Calu3 (cell line): ENCODE measurements around the gene MED12L. TPM values are rescaled to one million over a fixed set of nuclear protein-coding genes. Genes with fewer than 3 reads are reported as not detected.

ENCODE experiments used
- BruUV-seq: library from RNA; stranded (reverse); fragments of 400-500 nt; replicated peaks from 2 replicates; lab custom pipeline; 2021; lab: Mats Ljungman, UMichigan
- CTCF ChIA-PET: fragments of 300-600 bp; sonication (Branson Sonifier 250); formaldehyde crosslinking; loops from one replicate; lab custom pipeline; 2022; ENCODE audit warnings: antibody characterized with exemption; lab: Charles Lee
- DNase-seq: peaks from one replicate; pipeline ENCODE4 v3.0.0; 2022
- H3K27ac Mint-ChIP-seq: one replicate; pipeline ENCODE4 v1.8.0; 2022; ENCODE audit warnings: mixed read lengths; ENCODE audit not compliant: unreplicated experiment
- H3K27me3 Mint-ChIP-seq: one replicate; pipeline ENCODE4 v1.8.0; 2022; ENCODE audit warnings: mixed read lengths; ENCODE audit not compliant: unreplicated experiment
- H3K36me3 Mint-ChIP-seq: one replicate; pipeline ENCODE4 v1.8.0; 2022; ENCODE audit warnings: mild to moderate bottlenecking, moderate library complexity, mixed read lengths; ENCODE audit not compliant: insufficient read depth, unreplicated experiment
- H3K4me1 Mint-ChIP-seq: one replicate; pipeline ENCODE4 v1.8.0; 2022; ENCODE audit warnings: mild to moderate bottlenecking, low read depth, mixed read lengths; ENCODE audit not compliant: unreplicated experiment
- H3K4me3 Mint-ChIP-seq: one replicate; pipeline ENCODE4 v1.8.0; 2022; ENCODE audit warnings: mild to moderate bottlenecking, low read depth, moderate library complexity, mixed read lengths; ENCODE audit not compliant: unreplicated experiment
- H3K9me3 Mint-ChIP-seq: one replicate; pipeline ENCODE4 v1.8.0; 2022; ENCODE audit warnings: low read depth, mixed read lengths; ENCODE audit not compliant: unreplicated experiment
- intact Hi-C: fragments of 100-400 bp; cut with micrococcal nuclease; formaldehyde crosslinking; loops from one replicate; pipeline ENCODE4 v1.10.0; 2022; ENCODE audit not compliant: unreplicated experiment
- total RNA-seq: library from RNA; stranded (reverse); gene quantifications from 2 replicates; pipeline ENCODE4 v1.2.3, GENCODE V29; 2022
- TF ChIP-seq, protein P1 (sequence below): fragments of 200-600 bp; IDR thresholded peaks from one replicate; pipeline ENCODE4 v1.8.0; 2022; ENCODE audit warnings: antibody characterized with exemption; ENCODE audit not compliant: unreplicated experiment

The MED12L gene
- total RNA-seq, 1 experiment from 2014 or later: 4.6 TPM

DNA sequence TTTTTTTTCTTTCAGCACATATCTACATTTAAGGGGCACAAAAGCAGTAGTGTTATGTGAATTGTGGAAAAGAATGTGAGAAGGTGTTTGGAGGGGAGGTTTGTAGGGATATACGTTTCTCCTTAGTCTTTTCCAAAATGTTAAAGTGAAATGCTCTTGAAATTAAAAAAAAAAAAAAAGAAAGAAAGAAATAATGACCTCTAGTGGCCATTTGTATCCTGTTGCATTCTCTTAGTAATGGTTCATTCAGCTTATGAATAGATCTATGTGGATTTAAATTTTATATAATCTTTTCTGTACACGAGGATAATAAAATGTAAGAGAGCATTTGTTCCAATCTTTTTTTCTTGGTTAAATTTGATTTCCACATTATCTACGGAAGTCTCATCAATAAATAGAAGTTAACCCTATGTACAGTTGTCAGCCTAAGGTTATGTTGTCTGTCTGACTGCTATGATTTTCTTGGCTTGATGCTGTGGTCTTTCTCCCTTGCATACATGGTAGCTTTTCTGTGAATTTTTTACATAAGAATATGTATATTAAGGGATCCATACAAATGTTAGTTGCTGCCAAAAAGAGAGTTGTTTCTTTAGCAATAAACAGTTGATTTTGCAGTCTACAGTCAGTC is 242.2 kb downstream of the MED12L start:
- Mint-ChIP-seq H3K4me1 (peaks cover 10% of the 10 kb centered on the region), H3K4me3 (no peak overlapping the region), H3K27ac (no peak overlapping the region), H3K27me3 (no peaks in the 10 kb centered on the region), H3K36me3 (no peaks in the 10 kb centered on the region), H3K9me3 (peaks cover 3% of the 10 kb centered on the region)
- TF ChIP-seq, protein P1, sequence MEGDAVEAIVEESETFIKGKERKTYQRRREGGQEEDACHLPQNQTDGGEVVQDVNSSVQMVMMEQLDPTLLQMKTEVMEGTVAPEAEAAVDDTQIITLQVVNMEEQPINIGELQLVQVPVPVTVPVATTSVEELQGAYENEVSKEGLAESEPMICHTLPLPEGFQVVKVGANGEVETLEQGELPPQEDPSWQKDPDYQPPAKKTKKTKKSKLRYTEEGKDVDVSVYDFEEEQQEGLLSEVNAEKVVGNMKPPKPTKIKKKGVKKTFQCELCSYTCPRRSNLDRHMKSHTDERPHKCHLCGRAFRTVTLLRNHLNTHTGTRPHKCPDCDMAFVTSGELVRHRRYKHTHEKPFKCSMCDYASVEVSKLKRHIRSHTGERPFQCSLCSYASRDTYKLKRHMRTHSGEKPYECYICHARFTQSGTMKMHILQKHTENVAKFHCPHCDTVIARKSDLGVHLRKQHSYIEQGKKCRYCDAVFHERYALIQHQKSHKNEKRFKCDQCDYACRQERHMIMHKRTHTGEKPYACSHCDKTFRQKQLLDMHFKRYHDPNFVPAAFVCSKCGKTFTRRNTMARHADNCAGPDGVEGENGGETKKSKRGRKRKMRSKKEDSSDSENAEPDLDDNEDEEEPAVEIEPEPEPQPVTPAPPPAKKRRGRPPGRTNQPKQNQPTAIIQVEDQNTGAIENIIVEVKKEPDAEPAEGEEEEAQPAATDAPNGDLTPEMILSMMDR: peak; percentile 59
- no peak for DNase-seq
- intact Hi-C loops: loop anchor here (1.0 kb wide), 2 partner anchors 22 to 37 kb away; no protein-coding TSS in a partner anchor
- BruUV-seq: no TSS peak
- CTCF ChIA-PET: interaction anchor here (0.6 to 2.1 kb wide), 21 partner anchors 11 to 1501 kb away, joined by 3 to 27 read pairs (median 4); partner anchors contain the start of gene GPR87

DNA sequence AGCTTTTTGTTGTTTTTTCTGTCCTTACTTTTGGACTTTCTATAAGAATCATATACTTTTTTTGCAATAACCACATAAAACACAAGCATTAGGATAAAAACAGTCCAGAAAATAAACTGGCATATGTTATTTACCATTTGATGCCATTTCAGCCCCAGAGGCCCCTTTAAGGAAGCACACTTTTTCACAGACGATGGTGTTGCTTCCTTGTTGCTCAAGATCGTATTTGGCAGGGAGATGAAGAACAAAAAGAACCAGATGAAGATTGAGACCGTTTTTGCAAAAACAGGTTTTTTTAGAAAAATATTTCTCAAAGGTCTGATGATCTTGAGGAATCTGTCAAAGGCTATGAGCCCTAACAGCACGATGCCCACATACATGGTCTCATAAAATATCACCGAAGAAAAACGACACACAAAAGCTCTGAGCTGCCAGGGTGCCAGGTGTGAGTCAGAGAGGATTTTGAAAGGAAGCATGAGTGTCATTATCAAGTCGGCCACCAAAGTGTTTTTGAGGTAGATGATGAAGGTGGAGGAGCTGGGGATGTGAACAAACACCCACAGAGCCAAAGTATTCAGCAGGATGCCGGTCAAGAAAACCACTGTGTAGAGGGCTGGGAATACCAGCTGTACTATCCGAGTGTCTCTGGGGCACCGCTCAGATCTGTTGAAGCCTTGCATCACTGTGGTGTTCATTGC is 243.0 kb downstream of the MED12L start:
- intact Hi-C loops: no loop called here
- BruUV-seq: no TSS peak
- TF ChIP-seq, protein P1: no peak
- CTCF ChIA-PET: interaction anchor here (0.6 to 2.1 kb wide), 14 partner anchors 12 to 1937 kb away, joined by 3 to 27 read pairs (median 4); partner anchors contain the start of gene GPR87
- Mint-ChIP-seq H3K4me1 (peaks cover 10% of the 10 kb centered on the region), H3K9me3 (no peaks in the 10 kb centered on the region), H3K27me3 (no peaks in the 10 kb centered on the region), H3K27ac (peak overlapping the region; percentile 46), H3K4me3 (peak overlapping the region; percentile 27), H3K36me3 (no peaks in the 10 kb centered on the region)
- DNase-seq: peak; percentile 24

DNA sequence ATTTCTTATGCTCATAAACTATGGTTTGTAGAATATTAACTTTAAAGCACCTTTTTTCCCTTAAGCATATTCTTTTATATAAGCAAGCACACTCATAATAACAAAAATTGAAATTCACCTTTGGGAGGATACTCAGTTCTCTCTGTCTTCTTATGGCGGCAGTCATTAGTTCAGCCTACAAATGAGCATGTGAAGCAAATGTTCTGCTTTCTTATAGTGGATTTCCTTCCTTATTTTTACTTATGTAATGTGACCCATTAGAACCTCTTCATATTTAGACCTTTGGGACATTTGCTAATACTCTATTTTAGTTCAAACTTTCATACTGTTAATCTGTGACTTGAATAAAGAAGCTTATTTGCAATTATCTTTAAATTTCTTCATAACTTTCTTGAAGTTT is 243.9 kb downstream of the MED12L start, which contains the start of gene P2RY13:
TSS of gene P2RY13 (minus strand) at position 187 of the 400 bp plus-strand sequence. CDS start at position 166, 21 bp downstream.
- BruUV-seq: no TSS peak
- no peaks in the 10 kb centered on the region for H3K36me3 Mint-ChIP-seq
- H3K27me3 Mint-ChIP-seq: no peaks in the 10 kb centered on the region
- peak within 1 kb of the TSS; percentile 46 for H3K27ac Mint-ChIP-seq
- TF ChIP-seq, protein P1: no peak
- CTCF ChIA-PET: interaction anchor here (2.1 kb wide), 1 partner anchor 24 kb away, joined by 27 read pairs; no protein-coding TSS in a partner anchor
- peak within 1 kb of the TSS; percentile 27 for H3K4me3 Mint-ChIP-seq
- no peak for DNase-seq
- H3K9me3 Mint-ChIP-seq: no peaks in the 10 kb centered on the region
- H3K4me1 Mint-ChIP-seq: peaks cover 10% of the 10 kb centered on the region
- intact Hi-C loops: no loop called here

DNA sequence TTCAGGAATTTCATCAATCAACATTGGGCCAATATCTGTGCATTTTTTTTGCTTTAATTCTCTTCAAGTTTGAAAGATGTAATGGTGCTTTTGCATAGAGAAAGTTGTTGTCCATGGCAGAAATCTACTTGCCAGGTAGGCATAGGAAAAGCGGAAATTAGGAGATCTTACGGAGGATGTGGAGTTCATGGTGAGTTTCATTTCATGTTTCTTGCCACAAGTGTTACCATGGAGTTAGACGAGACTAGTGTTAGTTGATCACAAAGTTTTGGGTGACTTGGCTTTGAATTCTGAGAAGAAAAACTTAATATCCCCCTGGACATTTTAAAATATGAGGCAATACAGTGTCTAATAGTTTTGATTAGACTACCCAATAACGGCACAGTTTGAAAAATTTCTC is 244.9 kb downstream of the MED12L start:
- intact Hi-C loops: no loop called here
- Mint-ChIP-seq H3K4me1 (peaks cover 10% of the 10 kb centered on the region), H3K9me3 (no peaks in the 10 kb centered on the region), H3K27me3 (no peaks in the 10 kb centered on the region), H3K27ac (no peak overlapping the region), H3K4me3 (no peak overlapping the region), H3K36me3 (no peaks in the 10 kb centered on the region)
- no peak for DNase-seq
- CTCF ChIA-PET: no interaction called here
- TF ChIP-seq, protein P1: no peak
- no TSS peak for BruUV-seq
